HepG2 (cell line): Measurements from ENCODE around the gene PRKCE. TPM values are rescaled to one million over a fixed set of nuclear protein-coding genes. Genes with fewer than 3 reads are reported as not detected.

Source experiments
- DPF2 ChIP-seq: sonication (generic); formaldehyde crosslinking; IDR thresholded peaks from 2 replicates; pipeline ENCODE4 v1.4.0; 2020; ENCODE audit warnings: mild to moderate bottlenecking, low read depth, missing genetic modification reagents, borderline replicate concordance
- EP300 ChIP-seq, 3 experiments: sonication (generic) in 1 of 3; formaldehyde crosslinking in 1 of 3; IDR thresholded peaks; 2 replicates each; pipeline versions ENCODE4 v1.5.1 to v1.6.1; 2011 to 2020; ENCODE audit warnings: low read depth in 2 of 3, low read length in 2 of 3, borderline replicate concordance in 1 of 3, improper control_type of control experiment in 1 of 3, mild to moderate bottlenecking in 1 of 3, missing genetic modification reagents in 1 of 3, moderate library complexity in 1 of 3
- EZH2 ChIP-seq: conservative IDR thresholded peaks from 2 replicates; pipeline ENCODE4 v1.6.1; 2012; ENCODE audit warnings: mild to moderate bottlenecking, low read depth, low read length, moderate library complexity
- HHEX ChIP-seq: IDR thresholded peaks from 2 replicates; pipeline ENCODE4 v1.6.1; 2016; ENCODE audit warnings: control low read depth
- KDM2A ChIP-seq: sonication (generic); formaldehyde crosslinking; IDR thresholded peaks from 2 replicates; pipeline ENCODE4 v1.4.0; 2020; ENCODE audit warnings: low read depth, missing genetic modification reagents, borderline replicate concordance
- KLF12 ChIP-seq: sonication (generic); formaldehyde crosslinking; IDR thresholded peaks from 2 replicates; pipeline ENCODE4 v1.4.0; 2020; ENCODE audit warnings: missing genetic modification reagents, borderline replicate concordance
- RARA ChIP-seq: IDR thresholded peaks from 2 replicates; pipeline ENCODE4 v1.6.1; 2016; ENCODE audit warnings: missing genetic modification reagents, missing compliant biosample characterization
- SAP130 ChIP-seq: IDR thresholded peaks from 2 replicates; pipeline ENCODE4 v1.6.1; 2016; ENCODE audit warnings: low read depth
- ZBTB8A ChIP-seq: sonication (generic); formaldehyde crosslinking; IDR thresholded peaks from 2 replicates; pipeline ENCODE4 v1.4.0; 2020; ENCODE audit warnings: mild to moderate bottlenecking, low read depth, missing genetic modification reagents, borderline replicate concordance
- ZNF333 ChIP-seq: sonication (generic); formaldehyde crosslinking; IDR thresholded peaks from 2 replicates; pipeline ENCODE4 v1.4.0; 2020; ENCODE audit warnings: mild to moderate bottlenecking, missing genetic modification reagents, borderline replicate concordance
- ZNF549 ChIP-seq: sonication (generic); formaldehyde crosslinking; IDR thresholded peaks from 2 replicates; pipeline ENCODE4 v1.5.0; 2020; ENCODE audit warnings: missing genetic modification reagents
- ZNF569 ChIP-seq: sonication (generic); formaldehyde crosslinking; IDR thresholded peaks from 2 replicates; pipeline ENCODE4 v1.5.0; 2020; ENCODE audit warnings: mild to moderate bottlenecking, missing genetic modification reagents, moderate library complexity, borderline replicate concordance
- ZNF768 ChIP-seq: sonication (generic); formaldehyde crosslinking; IDR thresholded peaks from 2 replicates; pipeline ENCODE4 v1.4.0; 2020; ENCODE audit warnings: missing genetic modification reagents
- ZNF782 ChIP-seq: sonication (generic); formaldehyde crosslinking; IDR thresholded peaks from 2 replicates; pipeline ENCODE4 v1.4.0; 2020; ENCODE audit warnings: missing genetic modification reagents, mild to moderate bottlenecking, borderline replicate concordance
- polyA plus RNA-seq, 8 experiments: library from polyadenylated mRNA; depleted of rRNA in 3 of 8; stranded (reverse) in 7 of 8; unstranded in 1 of 8; fragments of >200 nt; fragmentation: Illumina TruSeq in 4 of 8; extraction: Trizol in 4 of 8; gene quantifications; 2 replicates each; pipeline versions ENCODE4 v1.2.1 to v1.2.3, GENCODE V29; 2011 to 2016; ENCODE audit warnings: low read depth in 4 of 8, missing spikeins in 1 of 8, mixed read lengths in 1 of 8; ENCODE audit not compliant: insufficient read depth in 1 of 8
- total RNA-seq, 5 experiments: library from RNA; depleted of rRNA; stranded (reverse); fragments of >200 nt; fragmentation: Illumina TruSeq; extraction: Trizol; gene quantifications; 2 replicates each; pipeline ENCODE4 v1.2.3, GENCODE V29; 2016; ENCODE audit warnings: low read depth in 1 of 5
- TF ChIP-seq, protein P1 (sequence below): sonication (generic); formaldehyde crosslinking; IDR thresholded peaks from 2 replicates; pipeline ENCODE4 v1.4.0; 2020; ENCODE audit warnings: missing genetic modification reagents, borderline replicate concordance
- TF ChIP-seq, protein P2 (sequence below): sonication (generic); formaldehyde crosslinking; IDR thresholded peaks from 2 replicates; pipeline ENCODE4 v1.5.0; 2020; ENCODE audit warnings: mild to moderate bottlenecking, missing genetic modification reagents, borderline replicate concordance
- TF ChIP-seq, protein P3 (sequence below): sonication (generic); formaldehyde crosslinking; IDR thresholded peaks from 2 replicates; pipeline ENCODE4 v1.9.0; 2021; ENCODE audit warnings: missing genetic modification reagents, borderline replicate concordance

PRKCE gene
- total and polyA plus RNA-seq, 2 of the 13 experiments (the other 11 are each of a cell fraction or from before 2014, with no cell fraction given): 1.0 to 3.9 TPM

DNA sequence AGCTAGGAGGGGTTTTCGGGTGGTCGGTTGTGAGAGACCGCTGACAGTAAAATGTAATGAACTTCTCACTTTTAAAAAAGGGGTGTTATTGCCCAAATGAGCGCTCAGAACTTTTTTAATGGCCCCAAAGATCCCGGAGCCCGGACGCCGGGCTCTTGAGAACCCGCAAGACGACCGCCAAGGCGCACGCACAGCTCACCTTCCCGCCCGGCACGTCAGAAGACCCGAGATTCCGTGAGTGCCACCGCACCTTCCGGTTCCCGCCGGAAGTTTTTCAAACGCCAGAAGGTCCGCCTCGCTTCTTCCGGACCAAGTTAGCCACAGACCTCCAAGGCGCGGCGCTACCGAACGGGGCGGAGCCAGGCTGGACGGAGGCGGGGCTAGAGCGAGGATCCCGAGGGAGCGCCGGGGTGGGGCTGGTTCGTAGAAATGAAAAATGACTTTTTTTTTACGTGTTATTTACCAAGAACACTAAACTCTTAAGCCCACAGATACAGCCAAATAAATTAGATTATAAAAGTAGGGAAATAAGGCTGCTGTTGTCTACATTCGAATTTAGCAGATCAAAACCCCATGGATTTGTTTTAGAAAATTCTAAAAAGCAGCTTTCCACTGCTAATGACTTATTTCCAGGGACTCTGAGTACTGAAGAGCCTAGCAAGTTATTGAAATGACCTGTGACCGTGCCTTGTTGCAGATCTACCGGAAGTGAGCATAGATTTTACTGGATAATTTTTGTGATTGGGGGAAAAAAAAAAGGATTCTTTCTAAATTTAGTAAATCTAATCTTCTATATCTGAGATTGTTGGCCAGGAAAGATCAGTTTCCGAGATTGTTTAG is 40.2 kb upstream of the PRKCE start, which contains the start of gene SRBD1 (continued):
- TF ChIP-seq, protein P1, sequence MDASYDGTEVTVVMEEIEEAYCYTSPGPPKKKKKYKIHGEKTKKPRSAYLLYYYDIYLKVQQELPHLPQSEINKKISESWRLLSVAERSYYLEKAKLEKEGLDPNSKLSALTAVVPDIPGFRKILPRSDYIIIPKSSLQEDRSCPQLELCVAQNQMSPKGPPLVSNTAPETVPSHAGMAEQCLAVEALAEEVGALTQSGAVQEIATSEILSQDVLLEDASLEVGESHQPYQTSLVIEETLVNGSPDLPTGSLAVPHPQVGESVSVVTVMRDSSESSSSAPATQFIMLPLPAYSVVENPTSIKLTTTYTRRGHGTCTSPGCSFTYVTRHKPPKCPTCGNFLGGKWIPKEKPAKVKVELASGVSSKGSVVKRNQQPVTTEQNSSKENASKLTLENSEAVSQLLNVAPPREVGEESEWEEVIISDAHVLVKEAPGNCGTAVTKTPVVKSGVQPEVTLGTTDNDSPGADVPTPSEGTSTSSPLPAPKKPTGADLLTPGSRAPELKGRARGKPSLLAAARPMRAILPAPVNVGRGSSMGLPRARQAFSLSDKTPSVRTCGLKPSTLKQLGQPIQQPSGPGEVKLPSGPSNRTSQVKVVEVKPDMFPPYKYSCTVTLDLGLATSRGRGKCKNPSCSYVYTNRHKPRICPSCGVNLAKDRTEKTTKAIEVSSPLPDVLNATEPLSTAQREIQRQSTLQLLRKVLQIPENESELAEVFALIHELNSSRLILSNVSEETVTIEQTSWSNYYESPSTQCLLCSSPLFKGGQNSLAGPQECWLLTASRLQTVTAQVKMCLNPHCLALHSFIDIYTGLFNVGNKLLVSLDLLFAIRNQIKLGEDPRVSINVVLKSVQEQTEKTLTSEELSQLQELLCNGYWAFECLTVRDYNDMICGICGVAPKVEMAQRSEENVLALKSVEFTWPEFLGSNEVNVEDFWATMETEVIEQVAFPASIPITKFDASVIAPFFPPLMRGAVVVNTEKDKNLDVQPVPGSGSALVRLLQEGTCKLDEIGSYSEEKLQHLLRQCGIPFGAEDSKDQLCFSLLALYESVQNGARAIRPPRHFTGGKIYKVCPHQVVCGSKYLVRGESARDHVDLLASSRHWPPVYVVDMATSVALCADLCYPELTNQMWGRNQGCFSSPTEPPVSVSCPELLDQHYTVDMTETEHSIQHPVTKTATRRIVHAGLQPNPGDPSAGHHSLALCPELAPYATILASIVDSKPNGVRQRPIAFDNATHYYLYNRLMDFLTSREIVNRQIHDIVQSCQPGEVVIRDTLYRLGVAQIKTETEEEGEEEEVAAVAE: no peak
- TF ChIP-seq SAP130 (CRISPR knock-in tag): peak; percentile 95
- TF ChIP-seq DPF2 (CRISPR knock-in tag): no peak
- no peak for TF ChIP-seq EZH2
- TF ChIP-seq EP300 (IDR thresholded peaks at IDR 0.05; ENCODE audit: low read depth in 2 of 2, low read length in 2 of 2): no peak
- no peak for TF ChIP-seq EP300 (CRISPR knock-in tag; IDR thresholded peaks at IDR 0.05; ENCODE audit: borderline replicate concordance)
- TF ChIP-seq ZNF333 (CRISPR knock-in tag): 0 out of 2 replicates have a peak, but pooled peaks have one; percentile 69
- TF ChIP-seq ZNF549 (CRISPR knock-in tag): no peak
- no peak for TF ChIP-seq ZNF782 (CRISPR knock-in tag)
- no peak for TF ChIP-seq ZBTB8A (CRISPR knock-in tag)
- peak; percentile 55; the same call in 1 of the 2 replicates for TF ChIP-seq ZNF768 (CRISPR knock-in tag)
- TF ChIP-seq, protein P2, sequence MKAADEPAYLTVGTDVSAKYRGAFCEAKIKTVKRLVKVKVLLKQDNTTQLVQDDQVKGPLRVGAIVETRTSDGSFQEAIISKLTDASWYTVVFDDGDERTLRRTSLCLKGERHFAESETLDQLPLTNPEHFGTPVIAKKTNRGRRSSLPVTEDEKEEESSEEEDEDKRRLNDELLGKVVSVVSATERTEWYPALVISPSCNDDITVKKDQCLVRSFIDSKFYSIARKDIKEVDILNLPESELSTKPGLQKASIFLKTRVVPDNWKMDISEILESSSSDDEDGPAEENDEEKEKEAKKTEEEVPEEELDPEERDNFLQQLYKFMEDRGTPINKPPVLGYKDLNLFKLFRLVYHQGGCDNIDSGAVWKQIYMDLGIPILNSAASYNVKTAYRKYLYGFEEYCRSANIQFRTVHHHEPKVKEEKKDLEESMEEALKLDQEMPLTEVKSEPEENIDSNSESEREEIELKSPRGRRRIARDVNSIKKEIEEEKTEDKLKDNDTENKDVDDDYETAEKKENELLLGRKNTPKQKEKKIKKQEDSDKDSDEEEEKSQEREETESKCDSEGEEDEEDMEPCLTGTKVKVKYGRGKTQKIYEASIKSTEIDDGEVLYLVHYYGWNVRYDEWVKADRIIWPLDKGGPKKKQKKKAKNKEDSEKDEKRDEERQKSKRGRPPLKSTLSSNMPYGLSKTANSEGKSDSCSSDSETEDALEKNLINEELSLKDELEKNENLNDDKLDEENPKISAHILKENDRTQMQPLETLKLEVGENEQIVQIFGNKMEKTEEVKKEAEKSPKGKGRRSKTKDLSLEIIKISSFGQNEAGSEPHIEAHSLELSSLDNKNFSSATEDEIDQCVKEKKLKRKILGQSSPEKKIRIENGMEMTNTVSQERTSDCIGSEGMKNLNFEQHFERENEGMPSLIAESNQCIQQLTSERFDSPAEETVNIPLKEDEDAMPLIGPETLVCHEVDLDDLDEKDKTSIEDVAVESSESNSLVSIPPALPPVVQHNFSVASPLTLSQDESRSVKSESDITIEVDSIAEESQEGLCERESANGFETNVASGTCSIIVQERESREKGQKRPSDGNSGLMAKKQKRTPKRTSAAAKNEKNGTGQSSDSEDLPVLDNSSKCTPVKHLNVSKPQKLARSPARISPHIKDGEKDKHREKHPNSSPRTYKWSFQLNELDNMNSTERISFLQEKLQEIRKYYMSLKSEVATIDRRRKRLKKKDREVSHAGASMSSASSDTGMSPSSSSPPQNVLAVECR (CRISPR knock-in tag): peak; percentile 83; the same call in 1 of the 2 replicates
- TF ChIP-seq HHEX (CRISPR knock-in tag): no peak
- TF ChIP-seq RARA (CRISPR knock-in tag): 0 out of 2 replicates have a peak, but pooled peaks have one; percentile 27
- peak; percentile 97 for TF ChIP-seq KDM2A (CRISPR knock-in tag)
- TF ChIP-seq, protein P3, sequence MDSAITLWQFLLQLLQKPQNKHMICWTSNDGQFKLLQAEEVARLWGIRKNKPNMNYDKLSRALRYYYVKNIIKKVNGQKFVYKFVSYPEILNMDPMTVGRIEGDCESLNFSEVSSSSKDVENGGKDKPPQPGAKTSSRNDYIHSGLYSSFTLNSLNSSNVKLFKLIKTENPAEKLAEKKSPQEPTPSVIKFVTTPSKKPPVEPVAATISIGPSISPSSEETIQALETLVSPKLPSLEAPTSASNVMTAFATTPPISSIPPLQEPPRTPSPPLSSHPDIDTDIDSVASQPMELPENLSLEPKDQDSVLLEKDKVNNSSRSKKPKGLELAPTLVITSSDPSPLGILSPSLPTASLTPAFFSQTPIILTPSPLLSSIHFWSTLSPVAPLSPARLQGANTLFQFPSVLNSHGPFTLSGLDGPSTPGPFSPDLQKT: no peak
- TF ChIP-seq KLF12 (CRISPR knock-in tag): 0 out of 2 replicates have a peak, but pooled peaks have one; percentile 34
- TF ChIP-seq ZNF569 (CRISPR knock-in tag): 0 out of 2 replicates have a peak, but pooled peaks have one; percentile 41
